Measurements from ENCODE around the gene REEP1. TPM values are rescaled to one million over a fixed set of nuclear protein-coding genes. Genes with fewer than 3 reads are reported as not detected.

Gene REEP1
- total and polyA plus RNA-seq, 2 of the 4 experiments (the other 2 are of a cell fraction), result under 0.01 to 0.03 TPM

DNA sequence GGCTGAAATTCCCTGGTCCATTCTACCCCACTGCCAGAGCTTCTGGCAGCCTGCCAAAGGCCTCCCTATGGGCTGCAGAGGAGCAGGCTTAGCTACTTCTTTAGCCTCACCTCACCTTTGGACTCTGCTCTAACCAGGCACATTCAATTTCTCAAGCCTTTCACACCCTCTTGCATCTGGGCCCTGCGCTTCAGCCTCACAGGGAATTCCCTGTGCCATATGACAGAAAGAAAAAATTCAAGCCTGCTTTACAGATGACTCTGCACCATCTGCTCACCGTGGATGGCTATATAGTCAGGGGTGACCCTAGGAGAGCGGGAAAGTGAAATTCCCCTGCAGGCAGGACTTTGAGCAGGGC, 62.5 kb downstream of the REEP1 start:
- Histone ChIP-seq H3K27me3 (ENCODE audit: control insufficient read depth, insufficient read depth, low read length) (peaks cover 9% of the 10 kb centered on the region), H3K79me1 (ENCODE audit: low read depth in 1 of 2, low read length in 2 of 2) (no peaks in the 10 kb centered on the region), H3K18ac (ENCODE audit: low read depth, low read length) (no peak overlapping the region), H3K9me3 (ENCODE audit: control insufficient read depth, insufficient read depth, low read length) (peaks cover 4% of the 10 kb centered on the region), H3K27ac (ENCODE audit: insufficient read depth, low read length) (no peak overlapping the region), H2BK120ac (ENCODE audit: low read depth, low read length) (no peak overlapping the region), H3K4ac (ENCODE audit: low read depth, low read length) (peak overlapping the region; percentile 12; the same call in 1 of the 2 replicates), H3K4me1 (ENCODE audit: control insufficient read depth, insufficient read depth, low read length) (peaks cover 2% of the 10 kb centered on the region; the same call in 1 of the 2 replicates), H2AK9ac (replicated peaks; ENCODE audit: low read depth, low read length, poor library complexity) (no peak overlapping the region), H3K23ac (ENCODE audit: low read depth, low read length) (no peak overlapping the region), H3K4me3 (ENCODE audit: insufficient read depth, low read depth, low read length) (no peak overlapping the region), H3K56ac (ENCODE audit: extremely low read depth, insufficient read depth, low read length) (no peak overlapping the region), H4K20me1 (ENCODE audit: insufficient read depth, low read length) (no peaks in the 10 kb centered on the region), H3K9me1 (ENCODE audit: insufficient read depth, low read length) (no peaks in the 10 kb centered on the region), H4K5ac (ENCODE audit: low read depth, low read length) (no peak overlapping the region), H4K8ac (ENCODE audit: low read depth in 2 of 2, low read length in 2 of 2) (no peak overlapping the region), H3K14ac (replicated peaks; ENCODE audit: low read depth, low read length) (no peak overlapping the region), H2BK20ac (ENCODE audit: low read depth, low read length) (no peak overlapping the region), H2BK15ac (ENCODE audit: low read depth, low read length) (no peak overlapping the region), H4K91ac (ENCODE audit: insufficient read depth, low read depth, low read length) (no peak overlapping the region), H3K4me2 (ENCODE audit: low read depth, low read length) (no peak overlapping the region), H2AK5ac (ENCODE audit: low read depth, low read length) (no peak overlapping the region), H2BK5ac (ENCODE audit: low read depth, low read length, poor library complexity, severe bottlenecking) (no peak overlapping the region), H3K36me3 (ENCODE audit: control insufficient read depth, insufficient read depth, low read length) (no peaks in the 10 kb centered on the region), H3K9ac (ENCODE audit: low read depth, low read length) (no peak overlapping the region), H2AFZ (replicated peaks; ENCODE audit: low read length, poor library complexity) (peak overlapping the region; percentile 37)
- TF ChIP-seq USF2 (IDR thresholded peaks at IDR 0.05; ENCODE audit: low read depth, low read length) (no peak), NFE2L2 (IDR thresholded peaks at IDR 0.05; ENCODE audit: low read depth, low read length) (no peak), POLR2A (IDR thresholded peaks at IDR 0.05; ENCODE audit: low read depth, low read length) (no peak), CEBPB (IDR thresholded peaks at IDR 0.05; ENCODE audit: low read depth, low read length) (no peak), MAFK (IDR thresholded peaks at IDR 0.05; ENCODE audit: low read depth, low read length) (no peak), RAD21 (IDR thresholded peaks at IDR 0.05; ENCODE audit: low read length) (no peak), SMC3 (IDR thresholded peaks at IDR 0.05; ENCODE audit: low read depth, low read length) (no peak), CHD1 (IDR thresholded peaks at IDR 0.05; ENCODE audit: low read depth, low read length) (no peak), ELK1 (IDR thresholded peaks at IDR 0.05; ENCODE audit: borderline replicate concordance, low read depth, low read length) (no peak), MAZ (IDR thresholded peaks at IDR 0.05; ENCODE audit: borderline replicate concordance, low read depth, low read length) (no peak), BHLHE40 (IDR thresholded peaks at IDR 0.05; ENCODE audit: low read depth, low read length) (no peak), FOS (IDR thresholded peaks at IDR 0.05; ENCODE audit: low read depth, low read length) (no peak)
- TF ChIP-seq, protein P1, sequence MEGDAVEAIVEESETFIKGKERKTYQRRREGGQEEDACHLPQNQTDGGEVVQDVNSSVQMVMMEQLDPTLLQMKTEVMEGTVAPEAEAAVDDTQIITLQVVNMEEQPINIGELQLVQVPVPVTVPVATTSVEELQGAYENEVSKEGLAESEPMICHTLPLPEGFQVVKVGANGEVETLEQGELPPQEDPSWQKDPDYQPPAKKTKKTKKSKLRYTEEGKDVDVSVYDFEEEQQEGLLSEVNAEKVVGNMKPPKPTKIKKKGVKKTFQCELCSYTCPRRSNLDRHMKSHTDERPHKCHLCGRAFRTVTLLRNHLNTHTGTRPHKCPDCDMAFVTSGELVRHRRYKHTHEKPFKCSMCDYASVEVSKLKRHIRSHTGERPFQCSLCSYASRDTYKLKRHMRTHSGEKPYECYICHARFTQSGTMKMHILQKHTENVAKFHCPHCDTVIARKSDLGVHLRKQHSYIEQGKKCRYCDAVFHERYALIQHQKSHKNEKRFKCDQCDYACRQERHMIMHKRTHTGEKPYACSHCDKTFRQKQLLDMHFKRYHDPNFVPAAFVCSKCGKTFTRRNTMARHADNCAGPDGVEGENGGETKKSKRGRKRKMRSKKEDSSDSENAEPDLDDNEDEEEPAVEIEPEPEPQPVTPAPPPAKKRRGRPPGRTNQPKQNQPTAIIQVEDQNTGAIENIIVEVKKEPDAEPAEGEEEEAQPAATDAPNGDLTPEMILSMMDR (conservative IDR thresholded peaks at IDR 0.05; ENCODE audit: low read depth, low read length), result no peak
- dilution Hi-C loops (cut with HindIII; ENCODE audit: low sequenced_read_pairs, unreplicated experiment) (no loop called here), in situ Hi-C loops (cut with MboI; ENCODE audit: low sequenced_read_pairs) (no loop called here), intact Hi-C loops (cut with micrococcal nuclease) (no loop called here)
- CTCF ChIA-PET, result no interaction called here
- DNase-seq (peak; percentile 15), ATAC-seq (ENCODE audit: low read depth) (no peak; the same call in 1 of the 2 replicates)
- POLR2A ChIA-PET (ENCODE audit: unreplicated experiment), result no interaction called here
- no CpG with 5 or more reads among the region's 3 CpGs for WGBS, 2 experiments (ENCODE audit: extremely low coverage in 2 of 2, insufficient read length in 1 of 2)
- BruUV-seq (replicated peaks), result no TSS peak

Data from IMR-90 (cell line).